IMR-90 (cell line): ENCODE measurements around the gene PSEN1. TPM values are rescaled to one million over a fixed set of nuclear protein-coding genes. Genes with fewer than 3 reads are reported as not detected.

Experiments
- ATAC-seq: fragments of 200-7000 bp; cut with Tn5 transposase; 2 replicates; pipeline ENCODE4 v1.9.1; 2020; ENCODE audit warnings: low read depth, mild to moderate bottlenecking, moderate library complexity
- BruUV-seq: library from RNA; stranded (reverse); fragments of 400-500 nt; replicated peaks from 2 replicates; lab custom pipeline; 2021; lab: Mats Ljungman, UMichigan
- CTCF ChIA-PET: fragments of 300-600 bp; formaldehyde crosslinking; extraction: SDS; loops from one replicate; lab custom pipeline; 2021; ENCODE audit warnings: antibody characterized with exemption; lab: Yijun Ruan, JAX
- POLR2A ChIA-PET: fragments of 300-600 bp; sonication (Branson Sonifier 250); formaldehyde crosslinking; loops from one replicate; lab custom pipeline; 2022; ENCODE audit warnings: antibody characterized with exemption; ENCODE audit not compliant: unreplicated experiment; lab: Charles Lee
- DNase-seq: peaks from one replicate; pipeline ENCODE4 v3.0.0; 2013
- H2AFZ ChIP-seq: replicated peaks from 2 replicates; pipeline ENCODE3; 2013; ENCODE audit warnings: low read length, mild to moderate bottlenecking; ENCODE audit not compliant: poor library complexity
- H2AK5ac ChIP-seq: 2 replicates; pipeline ENCODE4 v1.6.1; 2013; ENCODE audit warnings: low read depth, low read length, inconsistent platforms
- H2AK9ac ChIP-seq: replicated peaks from 2 replicates; pipeline ENCODE3; 2013; ENCODE audit warnings: mild to moderate bottlenecking, low read depth, low read length, moderate library complexity; ENCODE audit not compliant: poor library complexity
- H2BK120ac ChIP-seq: 2 replicates; pipeline ENCODE4 v1.6.1; 2013; ENCODE audit warnings: low read depth, low read length, inconsistent platforms
- H2BK15ac ChIP-seq: 3 replicates; pipeline ENCODE4 v1.6.1; 2013; ENCODE audit warnings: low read depth, low read length, inconsistent platforms
- H2BK20ac ChIP-seq: 2 replicates; pipeline ENCODE4 v1.6.1; 2013; ENCODE audit warnings: low read depth, mild to moderate bottlenecking, inconsistent platforms, low read length, moderate library complexity
- H2BK5ac ChIP-seq: 2 replicates; pipeline ENCODE4 v1.6.1; 2013; ENCODE audit warnings: mild to moderate bottlenecking, low read depth, low read length, inconsistent platforms; ENCODE audit not compliant: poor library complexity, severe bottlenecking
- H3K14ac ChIP-seq: replicated peaks from 2 replicates; pipeline ENCODE4 v1.6.1; 2013; ENCODE audit warnings: low read depth, low read length, inconsistent platforms
- H3K18ac ChIP-seq: 2 replicates; pipeline ENCODE4 v1.6.1; 2013; ENCODE audit warnings: low read depth, low read length, control low read depth
- H3K23ac ChIP-seq: 2 replicates; pipeline ENCODE4 v1.6.1; 2013; ENCODE audit warnings: low read depth, low read length, inconsistent platforms
- H3K27ac ChIP-seq: 2 replicates; pipeline ENCODE4 v1.5.1; 2013; ENCODE audit warnings: mild to moderate bottlenecking, control low read depth, low read length; ENCODE audit not compliant: insufficient read depth
- H3K27me3 ChIP-seq: 2 replicates; pipeline ENCODE4 v1.6.1; 2013; ENCODE audit warnings: low read length; ENCODE audit not compliant: control insufficient read depth, insufficient read depth
- H3K36me3 ChIP-seq: 2 replicates; pipeline ENCODE4 v1.6.1; 2013; ENCODE audit warnings: low read length, mixed read lengths; ENCODE audit not compliant: control insufficient read depth, insufficient read depth
- H3K4ac ChIP-seq: 2 replicates; pipeline ENCODE4 v1.6.1; 2013; ENCODE audit warnings: low read depth, low read length, inconsistent platforms
- H3K4me1 ChIP-seq: 2 replicates; pipeline ENCODE4 v1.6.1; 2013; ENCODE audit warnings: low read length, mixed read lengths; ENCODE audit not compliant: control insufficient read depth, insufficient read depth
- H3K4me2 ChIP-seq: 2 replicates; pipeline ENCODE4 v1.6.1; 2013; ENCODE audit warnings: low read depth, mild to moderate bottlenecking, control low read depth, low read length, moderate library complexity
- H3K4me3 ChIP-seq: 2 replicates; pipeline ENCODE4 v1.5.1; 2013; ENCODE audit warnings: low read depth, mild to moderate bottlenecking, control low read depth, low read length, moderate library complexity; ENCODE audit not compliant: insufficient read depth
- H3K56ac ChIP-seq: 2 replicates; pipeline ENCODE4 v1.6.1; 2013; ENCODE audit warnings: low read length, inconsistent platforms; ENCODE audit not compliant: insufficient read depth; ENCODE audit errors: extremely low read depth
- H3K79me1 ChIP-seq, 2 experiments: 2 replicates each; pipeline ENCODE4 v1.6.1; 2013; ENCODE audit warnings: low read length in 2 of 2, inconsistent platforms in 1 of 2, low read depth in 1 of 2
- H3K9ac ChIP-seq: 2 replicates; pipeline ENCODE4 v1.6.1; 2013; ENCODE audit warnings: low read depth, low read length, control low read depth
- H3K9me1 ChIP-seq: 2 replicates; pipeline ENCODE4 v1.6.1; 2013; ENCODE audit warnings: low read length, inconsistent platforms; ENCODE audit not compliant: insufficient read depth
- H3K9me3 ChIP-seq: 2 replicates; pipeline ENCODE4 v1.6.1; 2013; ENCODE audit warnings: low read length; ENCODE audit not compliant: control insufficient read depth, insufficient read depth
- H4K20me1 ChIP-seq: 2 replicates; pipeline ENCODE4 v1.6.1; 2013; ENCODE audit warnings: low read length, inconsistent platforms; ENCODE audit not compliant: insufficient read depth
- H4K5ac ChIP-seq: 2 replicates; pipeline ENCODE4 v1.6.1; 2013; ENCODE audit warnings: mild to moderate bottlenecking, low read depth, low read length, control low read depth
- H4K8ac ChIP-seq, 2 experiments: 2 replicates each; pipeline ENCODE4 v1.6.1; 2013; ENCODE audit warnings: low read depth in 2 of 2, low read length in 2 of 2, control low read depth in 1 of 2, inconsistent platforms in 1 of 2
- H4K91ac ChIP-seq: 2 replicates; pipeline ENCODE4 v1.6.1; 2013; ENCODE audit warnings: low read depth, low read length, inconsistent platforms; ENCODE audit not compliant: insufficient read depth
- BHLHE40 ChIP-seq: fragments of 150-350 bp; IDR thresholded peaks from 2 replicates; pipeline ENCODE4 v1.6.1; 2016; ENCODE audit warnings: mild to moderate bottlenecking, low read depth, low read length
- MXI1 ChIP-seq: IDR thresholded peaks from 2 replicates; pipeline ENCODE4 v1.6.1; 2012; ENCODE audit warnings: low read depth, mild to moderate bottlenecking, low read length, moderate library complexity, borderline replicate concordance
- POLR2A ChIP-seq: IDR thresholded peaks from 2 replicates; pipeline ENCODE4 v1.6.1; 2012; ENCODE audit warnings: mild to moderate bottlenecking, low read depth, low read length
- RAD21 ChIP-seq: IDR thresholded peaks from 2 replicates; pipeline ENCODE4 v1.6.1; 2012; ENCODE audit warnings: low read length, improper control_type of control experiment
- RFX5 ChIP-seq: IDR thresholded peaks from 2 replicates; pipeline ENCODE4 v1.8.0; 2012; ENCODE audit warnings: low read depth, mild to moderate bottlenecking, low read length, moderate library complexity
- WGBS, 2 experiments: methylation state at CpG; one replicate each; pipeline versions ENCODE4 v1.1.5 to v1.1.7; 2013; ENCODE audit warnings: missing lambda C conversion rate in 2 of 2; ENCODE audit not compliant: insufficient read length in 1 of 2; ENCODE audit errors: extremely low coverage in 2 of 2; 5-methylcytosine and 5-hydroxymethylcytosine counted together
- dilution Hi-C: fragments of 300-500 bp; cut with HindIII; formaldehyde crosslinking; loops from one replicate; pipeline ENCODE4 v1.14.3; 2018; ENCODE audit warnings: low sequenced_read_pairs; ENCODE audit not compliant: unreplicated experiment
- in situ Hi-C: fragments of 300-500 bp; cut with MboI; formaldehyde crosslinking; loops from 3 replicates; pipeline ENCODE4 v1.14.3; 2019; ENCODE audit warnings: low sequenced_read_pairs, inconsistent platforms, mixed read lengths
- intact Hi-C: fragments of 100-400 bp; cut with micrococcal nuclease; formaldehyde crosslinking; loops from 2 replicates; pipeline ENCODE4 v1.10.0; 2022
- polyA plus RNA-seq, 3 experiments: library from polyadenylated mRNA; depleted of rRNA; stranded (reverse); fragments of >200 nt; gene quantifications; 2 replicates each; pipeline ENCODE4 v1.2.3, GENCODE V29; 2012; ENCODE audit warnings: low replicate concordance in 1 of 3
- total RNA-seq: library from RNA; depleted of rRNA; stranded (reverse); fragments of >200 nt; gene quantifications from 2 replicates; pipeline ENCODE4 v1.2.3, GENCODE V29; 2012
- TF ChIP-seq, protein P1 (sequence below): fragments of 150-350 bp; IDR thresholded peaks from 2 replicates; pipeline ENCODE4 v1.6.1; 2016; ENCODE audit warnings: low read depth, mild to moderate bottlenecking, low read length, moderate library complexity, borderline replicate concordance

The PSEN1 gene
- total and polyA plus RNA-seq, 2 of the 4 experiments (the other 2 are of a cell fraction): 14.8 to 62.7 TPM

GRCh38 chr14:73220061-73220460 lies 83.8 kb downstream of the PSEN1 start:
- H3K9ac ChIP-seq: no peak overlapping the region
- intact Hi-C loops (no loop called here), dilution Hi-C loops (no loop called here), in situ Hi-C loops (no loop called here)
- H3K56ac ChIP-seq: no peak overlapping the region
- no peak overlapping the region for H3K4ac ChIP-seq
- no peak overlapping the region for H2AK5ac ChIP-seq
- CTCF ChIA-PET: interaction anchor here (1.0 kb wide), 1 partner anchor 75 kb away, joined by 3 read pairs; no protein-coding TSS in a partner anchor
- H3K36me3 ChIP-seq: peaks cover 24% of the 10 kb centered on the region
- H2AK9ac ChIP-seq: no peak overlapping the region
- H3K79me1 ChIP-seq: peaks cover 6 to 22% of the 10 kb centered on the region in 2 experiments; a peak in 2 of 4 replicates
- no peaks in the 10 kb centered on the region; the same call in 1 of the 2 replicates for H4K20me1 ChIP-seq
- no peak overlapping the region for H3K27ac ChIP-seq
- TF ChIP-seq BHLHE40 (no peak), POLR2A (no peak), RAD21 (no peak), MXI1 (no peak), RFX5 (no peak)
- TF ChIP-seq, protein P1, sequence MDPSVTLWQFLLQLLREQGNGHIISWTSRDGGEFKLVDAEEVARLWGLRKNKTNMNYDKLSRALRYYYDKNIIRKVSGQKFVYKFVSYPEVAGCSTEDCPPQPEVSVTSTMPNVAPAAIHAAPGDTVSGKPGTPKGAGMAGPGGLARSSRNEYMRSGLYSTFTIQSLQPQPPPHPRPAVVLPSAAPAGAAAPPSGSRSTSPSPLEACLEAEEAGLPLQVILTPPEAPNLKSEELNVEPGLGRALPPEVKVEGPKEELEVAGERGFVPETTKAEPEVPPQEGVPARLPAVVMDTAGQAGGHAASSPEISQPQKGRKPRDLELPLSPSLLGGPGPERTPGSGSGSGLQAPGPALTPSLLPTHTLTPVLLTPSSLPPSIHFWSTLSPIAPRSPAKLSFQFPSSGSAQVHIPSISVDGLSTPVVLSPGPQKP: no peak
- no peak overlapping the region for H4K8ac ChIP-seq
- no TSS peak for BruUV-seq
- no peak overlapping the region for H3K18ac ChIP-seq
- no peak overlapping the region for H2BK15ac ChIP-seq
- POLR2A ChIA-PET: no interaction called here
- no peak overlapping the region for H4K5ac ChIP-seq
- H3K4me3 ChIP-seq: no peak overlapping the region
- 0 out of 2 replicates have a peak, but pooled peaks cover 5% of the 10 kb centered on the region for H3K9me1 ChIP-seq
- no peak overlapping the region for H3K4me2 ChIP-seq
- H3K9me3 ChIP-seq: no peaks in the 10 kb centered on the region
- no peak overlapping the region for H2AFZ ChIP-seq
- no peak for ATAC-seq
- 80% methylated on average over 1 of the region's 4 CpGs; no CpG with 5 or more reads in 1 of the 2 experiments for WGBS, 2 experiments
- no peak overlapping the region for H2BK20ac ChIP-seq
- no peak overlapping the region for H4K91ac ChIP-seq
- DNase-seq: no peak
- no peak overlapping the region for H3K14ac ChIP-seq
- no peak overlapping the region for H3K23ac ChIP-seq
- H2BK5ac ChIP-seq: no peak overlapping the region
- H3K27me3 ChIP-seq: no peaks in the 10 kb centered on the region
- peaks cover 9% of the 10 kb centered on the region for H3K4me1 ChIP-seq
- H2BK120ac ChIP-seq: no peak overlapping the region
